ENCODE data around the gene TMEFF1. TPM values are rescaled to one million over a fixed set of nuclear protein-coding genes. Genes with fewer than 3 reads are reported as not detected.

Gene TMEFF1
- total RNA-seq, 1 experiment from 2014 or later: 3.3 TPM

DNA sequence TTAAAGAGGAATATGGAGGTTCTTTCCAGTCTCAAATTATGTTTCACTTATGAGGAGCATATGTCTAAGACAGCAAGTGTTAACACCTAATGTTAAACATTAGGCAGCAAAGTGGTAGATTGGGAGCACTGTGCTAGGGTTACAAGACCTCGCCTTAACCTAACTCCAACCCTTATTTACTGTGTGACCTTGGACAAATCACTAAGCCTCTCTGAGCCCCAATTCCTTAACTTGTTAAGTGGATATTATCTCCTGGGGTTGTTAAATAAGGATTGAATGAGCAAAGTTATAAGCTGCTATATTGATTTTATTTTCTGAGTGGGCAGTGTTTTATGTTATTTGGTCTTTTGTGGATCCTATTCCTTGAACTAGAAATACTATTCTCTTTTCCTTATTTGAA, 38.3 kb downstream of the TMEFF1 start:
- BruUV-seq (replicated peaks): no TSS peak
- no peak overlapping the region for H3K27ac ChIP-seq (ENCODE audit: low read depth, low read length)
- H2AFZ ChIP-seq (ENCODE audit: low read depth, low read length, poor library complexity, severe bottlenecking): no peak overlapping the region
- POLR2A ChIA-PET: no interaction called here
- TF ChIP-seq SIN3A (IDR thresholded peaks at IDR 0.05; ENCODE audit: low read depth) (no peak), ZFX (IDR thresholded peaks at IDR 0.05) (no peak), CEBPB (IDR thresholded peaks at IDR 0.05; ENCODE audit: low read depth) (no peak), FOSL1 (IDR thresholded peaks at IDR 0.05; ENCODE audit: low read depth) (no peak), EZH2 (IDR thresholded peaks at IDR 0.05) (no peak)
- TF ChIP-seq, protein P1, sequence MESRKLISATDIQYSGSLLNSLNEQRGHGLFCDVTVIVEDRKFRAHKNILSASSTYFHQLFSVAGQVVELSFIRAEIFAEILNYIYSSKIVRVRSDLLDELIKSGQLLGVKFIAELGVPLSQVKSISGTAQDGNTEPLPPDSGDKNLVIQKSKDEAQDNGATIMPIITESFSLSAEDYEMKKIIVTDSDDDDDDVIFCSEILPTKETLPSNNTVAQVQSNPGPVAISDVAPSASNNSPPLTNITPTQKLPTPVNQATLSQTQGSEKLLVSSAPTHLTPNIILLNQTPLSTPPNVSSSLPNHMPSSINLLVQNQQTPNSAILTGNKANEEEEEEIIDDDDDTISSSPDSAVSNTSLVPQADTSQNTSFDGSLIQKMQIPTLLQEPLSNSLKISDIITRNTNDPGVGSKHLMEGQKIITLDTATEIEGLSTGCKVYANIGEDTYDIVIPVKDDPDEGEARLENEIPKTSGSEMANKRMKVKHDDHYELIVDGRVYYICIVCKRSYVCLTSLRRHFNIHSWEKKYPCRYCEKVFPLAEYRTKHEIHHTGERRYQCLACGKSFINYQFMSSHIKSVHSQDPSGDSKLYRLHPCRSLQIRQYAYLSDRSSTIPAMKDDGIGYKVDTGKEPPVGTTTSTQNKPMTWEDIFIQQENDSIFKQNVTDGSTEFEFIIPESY (IDR thresholded peaks at IDR 0.05; ENCODE audit: extremely low read depth, insufficient replicate concordance, low read length): no peak
- TF ChIP-seq, protein P2, sequence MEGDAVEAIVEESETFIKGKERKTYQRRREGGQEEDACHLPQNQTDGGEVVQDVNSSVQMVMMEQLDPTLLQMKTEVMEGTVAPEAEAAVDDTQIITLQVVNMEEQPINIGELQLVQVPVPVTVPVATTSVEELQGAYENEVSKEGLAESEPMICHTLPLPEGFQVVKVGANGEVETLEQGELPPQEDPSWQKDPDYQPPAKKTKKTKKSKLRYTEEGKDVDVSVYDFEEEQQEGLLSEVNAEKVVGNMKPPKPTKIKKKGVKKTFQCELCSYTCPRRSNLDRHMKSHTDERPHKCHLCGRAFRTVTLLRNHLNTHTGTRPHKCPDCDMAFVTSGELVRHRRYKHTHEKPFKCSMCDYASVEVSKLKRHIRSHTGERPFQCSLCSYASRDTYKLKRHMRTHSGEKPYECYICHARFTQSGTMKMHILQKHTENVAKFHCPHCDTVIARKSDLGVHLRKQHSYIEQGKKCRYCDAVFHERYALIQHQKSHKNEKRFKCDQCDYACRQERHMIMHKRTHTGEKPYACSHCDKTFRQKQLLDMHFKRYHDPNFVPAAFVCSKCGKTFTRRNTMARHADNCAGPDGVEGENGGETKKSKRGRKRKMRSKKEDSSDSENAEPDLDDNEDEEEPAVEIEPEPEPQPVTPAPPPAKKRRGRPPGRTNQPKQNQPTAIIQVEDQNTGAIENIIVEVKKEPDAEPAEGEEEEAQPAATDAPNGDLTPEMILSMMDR (IDR thresholded peaks at IDR 0.05 in 2 of 3, conservative IDR thresholded peaks at IDR 0.05 in 1 of 3; ENCODE audit: borderline replicate concordance in 1 of 3, insufficient read depth in 1 of 3, low read depth in 2 of 3, low read length in 2 of 3): no peak
- H3K4me3 ChIP-seq (replicated peaks in 1 of 2; ENCODE audit: low read depth in 1 of 2, low read length in 2 of 2): no peak overlapping the region
- no peak for DNase-seq (ENCODE audit: low read depth, low spot score)
- no peaks in the 10 kb centered on the region for H3K79me2 ChIP-seq (ENCODE audit: insufficient read depth, low read length)
- H3K9me3 ChIP-seq (ENCODE audit: control insufficient read depth in 1 of 2, insufficient read depth in 1 of 2, low read depth in 1 of 2, low read length in 2 of 2): no peaks in the 10 kb centered on the region
- no peak for ATAC-seq
- RAD21 ChIA-PET (ENCODE audit: low non-redundant PET in 1 of 2, low total read pairs in 2 of 2, uncharacterized antibody in 2 of 2, unreplicated experiment in 2 of 2): no interaction called here
- 0 out of 4 replicates have a peak, but pooled peaks cover 0 to 3% of the 10 kb centered on the region in 2 experiments for H3K4me1 ChIP-seq (ENCODE audit: control insufficient read depth in 1 of 2, insufficient read depth in 2 of 2, low read length in 2 of 2)
- no peaks in the 10 kb centered on the region for H3K27me3 ChIP-seq (ENCODE audit: insufficient read depth, low read length)
- no peaks in the 10 kb centered on the region for H4K20me1 ChIP-seq (ENCODE audit: insufficient read depth)
- H3K9me2 ChIP-seq (ENCODE audit: insufficient read depth): no peaks in the 10 kb centered on the region
- no peak overlapping the region for H3K4me2 ChIP-seq (ENCODE audit: low read length)
- CTCF ChIA-PET: no interaction called here
- no peak overlapping the region for H3K9ac ChIP-seq (ENCODE audit: low read length)
- intact Hi-C loops (cut with micrococcal nuclease): no loop called here
- H3K36me3 ChIP-seq (ENCODE audit: control insufficient read depth in 1 of 2, insufficient read depth in 2 of 2, low read length in 2 of 2): no peaks in the 10 kb centered on the region

Data from HCT116 (cell line).